Lower leg skin (tissue), 3 donors: Measurements from ENCODE around the gene UBE2G1.

ENCODE experiments used
- CTCF ChIP-seq, 3 donors: fragments of 450-650 bp; IDR thresholded peaks; one replicate each; pipeline ENCODE4 v1.5.1; 2016; ENCODE audit warnings: antibody characterized with exemption in 3 of 3, mild to moderate bottlenecking in 3 of 3, moderate library complexity in 2 of 3
- POLR2A ChIP-seq, 2 donors: fragments of 450-650 bp; IDR thresholded peaks; one replicate each; pipeline ENCODE4 v1.6.1; 2016 to 2017; ENCODE audit warnings: antibody characterized with exemption in 2 of 2, mild to moderate bottlenecking in 1 of 2, moderate library complexity in 1 of 2

DNA sequence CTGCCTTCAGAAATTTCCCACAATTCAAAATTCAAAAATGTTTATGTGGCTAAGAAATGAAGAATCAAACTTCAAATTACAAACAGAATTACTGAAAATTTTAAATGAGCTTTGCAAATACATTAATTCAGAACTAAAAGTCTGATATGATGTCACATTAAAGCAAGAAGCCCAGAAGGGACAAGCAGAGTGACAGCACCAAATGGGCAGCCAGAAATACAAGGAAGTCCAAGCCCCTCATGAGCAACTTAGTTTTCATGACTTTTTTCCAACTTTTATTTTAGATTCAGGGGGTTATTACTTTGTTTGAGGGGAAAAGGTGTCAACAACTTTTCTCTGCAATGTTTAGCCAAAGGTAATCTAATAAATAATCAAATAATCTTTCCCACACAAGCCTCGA lies 21.5 kb downstream of the UBE2G1 start:
- TF ChIP-seq CTCF (IDR thresholded peaks at IDR 0.05) (no peak), POLR2A (IDR thresholded peaks at IDR 0.05) (no peak)
